ENCODE results near the gene OSBPL9. TPM values are rescaled to one million over a fixed set of nuclear protein-coding genes. Genes with fewer than 3 reads are reported as not detected.

The OSBPL9 gene
- total and polyA plus RNA-seq, 7 donors: 31.8 to 81.5 (median 49.7) TPM

DNA sequence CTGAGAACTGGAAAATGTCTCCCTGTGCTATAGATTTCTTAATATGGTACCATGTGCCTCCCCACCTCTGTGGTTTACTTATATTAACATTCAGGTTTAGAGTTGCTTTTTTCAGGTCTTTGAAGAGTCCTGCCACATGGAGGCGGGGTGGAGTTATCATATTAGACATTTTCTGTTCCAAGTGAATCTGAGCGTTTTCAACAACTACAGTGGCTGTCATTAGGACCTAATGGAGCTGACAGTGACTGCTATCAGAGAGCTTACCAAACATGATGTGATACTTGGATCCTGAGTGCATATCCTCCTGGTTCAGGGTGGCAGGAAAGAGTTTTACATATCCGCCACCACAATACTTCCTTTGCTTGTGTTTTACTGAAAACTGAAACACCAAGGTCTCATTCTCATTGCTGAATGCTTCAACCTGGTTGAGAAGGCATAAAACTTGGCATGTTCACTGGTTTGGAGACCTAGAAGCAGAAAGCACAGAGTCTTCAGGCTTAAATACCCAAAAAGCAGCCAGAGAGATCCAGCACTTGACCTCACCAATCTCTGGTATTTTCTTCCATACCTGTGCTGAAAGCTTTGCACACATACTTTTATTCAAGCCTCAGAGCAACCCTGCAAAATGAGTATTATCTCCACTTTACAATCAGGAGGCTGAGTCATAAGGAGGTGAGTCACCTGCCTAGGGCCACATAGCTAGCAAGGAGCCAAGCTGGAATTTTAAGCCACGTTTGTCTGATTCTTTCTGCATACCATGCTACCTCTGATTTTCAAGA lies 47.4 kb upstream of the OSBPL9 start:
- Histone ChIP-seq H3K27ac (no peak overlapping the region), H3K4me3 (no peak overlapping the region), H3K9me3 (no peaks in the 10 kb centered on the region), H3K4me1 (peaks cover 0 to 18% (median 4%) of the 10 kb centered on the region in 4 donors), H3K27me3 (no peaks in the 10 kb centered on the region), H3K36me3 (no peaks in the 10 kb centered on the region)
- TF ChIP-seq EP300 (IDR thresholded peaks at IDR 0.05) (no peak), POLR2AphosphoS5 (IDR thresholded peaks at IDR 0.05) (no peak), POLR2A (IDR thresholded peaks at IDR 0.05) (no peak)
- TF ChIP-seq, protein P1, sequence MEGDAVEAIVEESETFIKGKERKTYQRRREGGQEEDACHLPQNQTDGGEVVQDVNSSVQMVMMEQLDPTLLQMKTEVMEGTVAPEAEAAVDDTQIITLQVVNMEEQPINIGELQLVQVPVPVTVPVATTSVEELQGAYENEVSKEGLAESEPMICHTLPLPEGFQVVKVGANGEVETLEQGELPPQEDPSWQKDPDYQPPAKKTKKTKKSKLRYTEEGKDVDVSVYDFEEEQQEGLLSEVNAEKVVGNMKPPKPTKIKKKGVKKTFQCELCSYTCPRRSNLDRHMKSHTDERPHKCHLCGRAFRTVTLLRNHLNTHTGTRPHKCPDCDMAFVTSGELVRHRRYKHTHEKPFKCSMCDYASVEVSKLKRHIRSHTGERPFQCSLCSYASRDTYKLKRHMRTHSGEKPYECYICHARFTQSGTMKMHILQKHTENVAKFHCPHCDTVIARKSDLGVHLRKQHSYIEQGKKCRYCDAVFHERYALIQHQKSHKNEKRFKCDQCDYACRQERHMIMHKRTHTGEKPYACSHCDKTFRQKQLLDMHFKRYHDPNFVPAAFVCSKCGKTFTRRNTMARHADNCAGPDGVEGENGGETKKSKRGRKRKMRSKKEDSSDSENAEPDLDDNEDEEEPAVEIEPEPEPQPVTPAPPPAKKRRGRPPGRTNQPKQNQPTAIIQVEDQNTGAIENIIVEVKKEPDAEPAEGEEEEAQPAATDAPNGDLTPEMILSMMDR (IDR thresholded peaks at IDR 0.05): no peak
- WGBS, 2 donors: 33 to 55% methylated on average over 4 of the region's 4 CpGs
- DNase-seq: no peak
- intact Hi-C loops (cut with DNase I): no loop called here

DNA sequence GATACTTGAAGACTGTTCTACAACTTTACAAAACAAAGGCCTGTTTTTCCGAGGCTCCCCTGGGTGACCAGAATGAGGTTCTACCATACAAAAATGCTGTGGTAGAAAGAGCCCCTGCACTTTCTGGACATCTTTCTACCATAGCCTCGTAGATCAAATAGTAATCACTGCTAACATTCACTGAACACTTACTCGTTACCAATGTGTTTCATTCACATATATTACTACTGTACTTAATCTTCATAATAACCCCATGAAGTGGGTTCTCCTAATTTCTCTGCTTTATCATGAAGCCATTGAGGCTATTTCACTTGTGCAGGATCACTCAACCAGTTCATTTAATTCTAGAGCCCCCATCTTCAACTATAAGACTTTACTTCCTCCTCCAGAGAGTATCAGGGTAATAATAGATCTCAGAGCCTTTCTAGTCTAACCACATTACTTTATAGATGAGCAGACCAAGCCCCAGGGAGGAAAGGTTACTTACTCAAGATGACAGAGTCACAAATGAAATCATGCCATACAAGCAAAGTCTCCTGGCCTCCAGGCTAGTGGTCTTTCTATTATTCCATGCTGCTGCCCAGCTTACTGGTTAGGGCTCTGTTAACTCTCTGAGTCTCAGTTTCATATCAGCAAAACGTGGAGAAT lies 46.7 kb upstream of the OSBPL9 start:
- H3K9me3 ChIP-seq: no peaks in the 10 kb centered on the region
- H3K27ac ChIP-seq: no peak overlapping the region
- H3K36me3 ChIP-seq: no peaks in the 10 kb centered on the region
- no peak for DNase-seq
- no peak overlapping the region for H3K4me3 ChIP-seq
- no peaks in the 10 kb centered on the region for H3K27me3 ChIP-seq
- H3K4me1 ChIP-seq: peaks cover 0 to 18% (median 4%) of the 10 kb centered on the region in 4 donors
- WGBS, 2 donors: 74 to 81% methylated on average over 4 of the region's 4 CpGs
- intact Hi-C loops (cut with DNase I): no loop called here
- TF ChIP-seq POLR2AphosphoS5 (IDR thresholded peaks at IDR 0.05) (no peak), POLR2A (IDR thresholded peaks at IDR 0.05) (no peak), EP300 (IDR thresholded peaks at IDR 0.05) (no peak)
- TF ChIP-seq, protein P1 (IDR thresholded peaks at IDR 0.05): no peak

DNA sequence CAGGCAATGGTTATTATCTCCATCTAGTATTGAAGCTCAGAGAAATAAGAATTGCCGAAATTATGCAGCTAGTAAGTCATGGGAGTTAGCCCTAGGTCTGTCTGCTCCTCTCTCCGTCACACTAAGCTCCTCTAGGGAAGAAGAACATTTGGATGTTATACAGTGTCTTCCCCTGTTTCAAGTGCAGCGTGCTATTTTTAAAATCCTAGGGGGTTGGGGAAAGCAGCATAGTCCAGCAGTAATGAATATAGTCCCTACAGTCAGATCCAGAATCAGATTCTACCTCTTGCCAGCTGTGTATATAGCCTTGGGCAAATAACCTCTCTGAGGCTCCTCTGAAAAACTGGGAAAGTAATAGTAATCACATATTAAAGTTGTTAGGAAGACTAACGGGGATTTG lies 44.5 kb upstream of the OSBPL9 start:
- no peak for TF ChIP-seq POLR2AphosphoS5 (IDR thresholded peaks at IDR 0.05)
- TF ChIP-seq POLR2A (IDR thresholded peaks at IDR 0.05): no peak
- TF ChIP-seq, protein P1 (IDR thresholded peaks at IDR 0.05): no peak
- TF ChIP-seq EP300 (IDR thresholded peaks at IDR 0.05): no peak
- intact Hi-C loops (cut with DNase I): no loop called here
- Histone ChIP-seq H3K27ac (no peak overlapping the region), H3K4me1 (peaks cover 0 to 18% (median 4%) of the 10 kb centered on the region in 4 donors), H3K27me3 (no peaks in the 10 kb centered on the region), H3K9me3 (no peaks in the 10 kb centered on the region), H3K36me3 (no peaks in the 10 kb centered on the region), H3K4me3 (no peak overlapping the region)
- WGBS, 2 donors: 93 to 98% methylated on average over 4 of the region's 4 CpGs
- DNase-seq: no peak

DNA sequence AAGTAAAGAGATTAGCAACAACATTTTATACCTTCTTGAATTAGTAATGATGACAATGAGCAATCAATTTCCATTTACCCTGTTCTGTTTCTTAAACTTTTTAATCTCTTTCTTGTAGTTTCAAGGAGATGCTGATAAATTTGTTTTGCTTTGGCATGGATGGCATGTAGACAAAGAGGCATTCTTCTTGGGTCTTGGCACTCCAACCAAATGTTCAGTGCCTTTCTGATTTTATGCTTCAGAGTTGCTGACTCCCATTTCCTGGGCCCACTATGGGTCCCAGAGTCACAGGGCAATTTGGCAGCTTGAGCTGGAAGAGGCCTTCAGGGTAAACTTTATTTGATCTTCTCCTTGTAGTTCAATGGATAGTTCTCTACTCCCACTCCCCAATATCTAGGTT lies 42.1 kb upstream of the OSBPL9 start:
- Histone ChIP-seq H3K36me3 (no peaks in the 10 kb centered on the region), H3K4me1 (peaks cover 0 to 4% (median 0%) of the 10 kb centered on the region in 4 donors), H3K4me3 (no peak overlapping the region), H3K27me3 (no peaks in the 10 kb centered on the region), H3K9me3 (no peaks in the 10 kb centered on the region), H3K27ac (no peak overlapping the region)
- no peak for TF ChIP-seq POLR2A (IDR thresholded peaks at IDR 0.05)
- intact Hi-C loops (cut with DNase I): no loop called here
- DNase-seq: no peak

DNA sequence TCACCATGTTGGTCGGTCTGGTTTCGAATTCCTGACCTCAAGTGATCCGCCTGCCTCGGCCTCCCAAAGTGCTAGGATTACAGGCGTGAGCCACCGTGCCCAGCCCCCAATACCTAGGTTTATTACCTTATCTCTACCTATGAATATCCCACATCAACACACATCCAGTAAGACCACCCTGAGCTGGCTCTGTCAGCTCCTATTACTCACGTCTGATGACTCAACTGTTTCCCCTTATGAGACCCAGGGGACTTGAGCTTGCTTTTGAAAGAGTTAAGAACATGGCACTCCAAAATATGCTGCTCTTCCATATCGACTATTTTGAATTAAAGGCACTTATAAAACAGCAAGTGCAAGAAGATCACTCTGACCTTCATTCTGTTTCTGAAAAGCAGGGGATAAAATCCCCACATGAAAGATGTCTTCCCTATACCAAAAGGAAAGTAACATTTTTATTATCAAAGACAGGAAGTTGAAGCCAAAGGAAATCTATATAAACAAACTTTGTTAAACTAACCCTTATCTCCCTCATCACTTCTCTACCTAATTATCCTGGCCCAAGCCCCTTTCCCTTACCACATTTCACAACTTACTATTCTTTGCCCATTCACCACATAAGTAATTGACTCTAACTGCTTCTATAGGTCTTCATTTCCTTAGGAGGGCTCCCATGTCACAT lies 41.3 kb upstream of the OSBPL9 start:
- Histone ChIP-seq H3K36me3 (no peaks in the 10 kb centered on the region), H3K4me3 (no peak overlapping the region), H3K4me1 (no peaks in the 10 kb centered on the region), H3K27ac (no peak overlapping the region), H3K27me3 (no peaks in the 10 kb centered on the region), H3K9me3 (no peaks in the 10 kb centered on the region)
- TF ChIP-seq EP300 (IDR thresholded peaks at IDR 0.05) (no peak), POLR2A (IDR thresholded peaks at IDR 0.05) (no peak), POLR2AphosphoS5 (IDR thresholded peaks at IDR 0.05) (no peak)
- TF ChIP-seq, protein P1 (IDR thresholded peaks at IDR 0.05): no peak
- WGBS, 2 donors: 81 to 91% methylated on average over 8 of the region's 8 CpGs
- DNase-seq: no peak
- intact Hi-C loops (cut with DNase I): no loop called here
